Endothelial cell of umbilical vein (primary cell): ENCODE results near the gene TRIM14. TPM values are rescaled to one million over a fixed set of nuclear protein-coding genes. Genes with fewer than 3 reads are reported as not detected.
"Not testable (repeated sequence)": the region's sequence is repeated elsewhere in the genome, so short reads cannot be mapped to it uniquely, and the experiment has no call there.

Experiments used
- BruUV-seq: library from RNA; stranded (reverse); fragments of 400-500 nt; replicated peaks from 2 replicates; lab custom pipeline; 2021; lab: Mats Ljungman, UMichigan
- CTCF ChIA-PET: fragments of 300-600, 350-600 bp; sonication (Branson Sonifier 250); formaldehyde crosslinking; loops from one replicate; lab custom pipeline; 2021; ENCODE audit warnings: antibody characterized with exemption, inconsistent platforms; lab: Charles Lee
- POLR2A ChIA-PET: fragments of 300-600, 350-600 bp; sonication (Branson Sonifier 250); formaldehyde crosslinking; loops from one replicate; lab custom pipeline; 2021; ENCODE audit warnings: antibody characterized with exemption, inconsistent platforms; lab: Charles Lee
- DNase-seq: peaks from one replicate; pipeline ENCODE4 v3.0.0-alpha.2; 2011; ENCODE audit warnings: low read depth, low spot score
- FAIRE-seq: peaks from 2 replicates; lab custom pipeline; 2011; peaks lifted over from hg19 to GRCh38; lab: Jason Lieb, UNC
- H2AFZ ChIP-seq: 2 replicates; pipeline ENCODE4 v1.6.0; 2012; ENCODE audit warnings: low read depth, low read length, control low read depth, inconsistent platforms
- H3K27ac ChIP-seq: 2 replicates; pipeline ENCODE4 v1.5.1; 2011; ENCODE audit warnings: low read depth, mild to moderate bottlenecking, control low read depth, low read length, moderate library complexity; ENCODE audit not compliant: insufficient read depth
- H3K27me3 ChIP-seq, 2 experiments: 2 replicates each; pipeline versions ENCODE4 v1.6.0 to v1.6.1; 2011; ENCODE audit warnings: low read length in 2 of 2, mixed read lengths in 1 of 2; ENCODE audit not compliant: control insufficient read depth in 2 of 2, insufficient read depth in 2 of 2
- H3K36me3 ChIP-seq, 2 experiments: 2 replicates in 1 of 2; 3 replicates in 1 of 2; pipeline ENCODE4 v1.5.1; 2011; ENCODE audit warnings: low read length in 2 of 2, mild to moderate bottlenecking in 1 of 2, moderate library complexity in 1 of 2; ENCODE audit not compliant: control insufficient read depth in 2 of 2, insufficient read depth in 2 of 2; ENCODE audit errors: extremely low read depth in 1 of 2
- H3K4me1 ChIP-seq: 3 replicates; pipeline ENCODE4 v1.5.1; 2011; ENCODE audit warnings: mild to moderate bottlenecking, low read length; ENCODE audit not compliant: control insufficient read depth, insufficient read depth; ENCODE audit errors: extremely low read depth
- H3K4me2 ChIP-seq: 2 replicates; pipeline ENCODE4 v1.6.1; 2011; ENCODE audit warnings: low read length, control low read depth, mixed read lengths; ENCODE audit not compliant: insufficient read depth
- H3K4me3 ChIP-seq, 3 experiments: fragments of 200-600 bp in 1 of 3; sonication (generic), shearing (Covaris generic) in 1 of 3; replicated peaks in 1 of 3; 2 replicates each; pipeline ENCODE4 v1.5.1; 2011 to 2016; ENCODE audit warnings: control low read depth in 3 of 3, low read length in 3 of 3, mild to moderate bottlenecking in 2 of 3, inconsistent platforms in 1 of 3, low read depth in 1 of 3, moderate library complexity in 1 of 3; ENCODE audit not compliant: insufficient read depth in 1 of 3
- H3K79me2 ChIP-seq: 2 replicates; pipeline ENCODE4 v1.6.0; 2012; ENCODE audit warnings: low read length, inconsistent platforms; ENCODE audit not compliant: control insufficient read depth, insufficient read depth
- H3K9ac ChIP-seq: replicated peaks from 2 replicates; pipeline ENCODE3; 2011; ENCODE audit warnings: low read length, control low read depth; ENCODE audit not compliant: insufficient read depth; ENCODE audit errors: extremely low read depth
- H3K9me1 ChIP-seq: replicated peaks from 3 replicates; pipeline ENCODE4 v1.6.0; 2011; ENCODE audit warnings: mild to moderate bottlenecking, low read length; ENCODE audit not compliant: control insufficient read depth, insufficient read depth; ENCODE audit errors: extremely low read depth
- H3K9me3 ChIP-seq: replicated peaks from 2 replicates; pipeline ENCODE4 v1.5.1; 2012; ENCODE audit warnings: low read length, inconsistent platforms; ENCODE audit not compliant: control insufficient read depth, insufficient read depth
- H4K20me1 ChIP-seq: replicated peaks from 2 replicates; pipeline ENCODE3; 2011; ENCODE audit warnings: mild to moderate bottlenecking, low read length; ENCODE audit not compliant: control insufficient read depth, insufficient read depth; ENCODE audit errors: extremely low read depth
- FOS ChIP-seq: IDR thresholded peaks from 2 replicates; pipeline ENCODE4 v1.6.1; 2011; ENCODE audit warnings: mild to moderate bottlenecking, low read length, moderate library complexity, borderline replicate concordance; ENCODE audit not compliant: insufficient read depth
- dilution Hi-C: fragments of 300-500 bp; cut with MboI; formaldehyde crosslinking; loops from one replicate; pipeline ENCODE4 v1.15.0; 2019; ENCODE audit warnings: low sequenced_read_pairs; ENCODE audit not compliant: extremely low pct_ligation_motif_present
- intact Hi-C: fragments of 100-400 bp; cut with micrococcal nuclease; formaldehyde crosslinking; loops from one replicate; pipeline ENCODE4 v1.10.0; 2022
- polyA plus RNA-seq, 4 experiments: library from polyadenylated mRNA; depleted of rRNA in 3 of 4; stranded (reverse) in 3 of 4; unstranded in 1 of 4; fragments of >200 nt; gene quantifications; 2 replicates each; pipeline versions ENCODE4 v1.2.1 to v1.2.3, GENCODE V29; 2011 to 2012; ENCODE audit warnings: missing spikeins in 1 of 4
- total RNA-seq: library from RNA; stranded (reverse); gene quantifications from 2 replicates; pipeline ENCODE4 v1.2.3, GENCODE V29; 2021

The TRIM14 gene
- total and polyA plus RNA-seq, 2 donors (not counting 3 experiments of a cell fraction or from before 2014, with no cell fraction given), result 4.8 to 10.7 TPM

GRCh38 chr9:98078895-98079294 is 40.1 kb downstream of the TRIM14 start:
- Histone ChIP-seq H4K20me1 (no peaks in the 10 kb centered on the region), H3K79me2 (peaks cover 9% of the 10 kb centered on the region), H3K27ac (no peak overlapping the region), H3K4me1 (peaks cover 12% of the 10 kb centered on the region), H3K27me3 (no peaks in the 10 kb centered on the region), H2AFZ (no peak overlapping the region), H3K9me3 (no peaks in the 10 kb centered on the region), H3K9ac (no peak overlapping the region), H3K4me2 (no peak overlapping the region), H3K9me1 (no peaks in the 10 kb centered on the region), H3K36me3 (peaks cover 5 to 18% of the 10 kb centered on the region in 2 experiments), H3K4me3 (no peak overlapping the region)
- FAIRE-seq (no peak), DNase-seq (no peak)
- intact Hi-C loops, result no loop called here
- CTCF ChIA-PET, result no interaction called here
- BruUV-seq, result no TSS peak
- TF ChIP-seq FOS, result no peak
- POLR2A ChIA-PET, result no interaction called here
- dilution Hi-C loops, result no loop called here

- H2AFZ ChIP-seq, BruUV-seq, CTCF ChIA-PET, H3K27me3 ChIP-seq, H3K4me1 ChIP-seq, FAIRE-seq, intact Hi-C loops, H3K4me2 ChIP-seq, dilution Hi-C loops, H3K27ac ChIP-seq, H3K4me3 ChIP-seq, H3K9me3 ChIP-seq, H3K9me1 ChIP-seq, POLR2A ChIA-PET, DNase-seq, H4K20me1 ChIP-seq, H3K9ac ChIP-seq: not testable (repeated sequence)
- peaks cover 2 to 11% of the 10 kb centered on the region in 2 experiments for H3K36me3 ChIP-seq
- peaks cover 11% of the 10 kb centered on the region for H3K79me2 ChIP-seq
Observed at GRCh38 chr9:98076514-98076890, 42.5 kb downstream of the TRIM14 start.
